Activated CD4-positive, alpha-beta T cell treated with anti-CD3 and anti-CD28 coated beads for 36 hours (primary cell): ENCODE results near the gene PPP6R2. TPM values are rescaled to one million over a fixed set of nuclear protein-coding genes. Genes with fewer than 3 reads are reported as not detected.
A peak's percentile ranks its signal among the peaks of the same experiment; 100 is the strongest.
"Not testable (repeated sequence)": the region's sequence is repeated elsewhere in the genome, so short reads cannot be mapped to it uniquely, and the experiment has no call there.

ENCODE experiments used
- ATAC-seq: fragments of 200-7000 bp; cut with Tn5 transposase; one replicate; pipeline ENCODE4 v1.10.0; 2021; ENCODE audit warnings: mild to moderate bottlenecking, moderate library complexity
- CTCF ChIA-PET: fragments of 350-600 bp; sonication (Branson Sonifier 250); formaldehyde crosslinking; loops from one replicate; lab custom pipeline; 2021; ENCODE audit warnings: antibody characterized with exemption; lab: Charles Lee
- POLR2A ChIA-PET: fragments of 350-600 bp; sonication (Branson Sonifier 250); formaldehyde crosslinking; loops from one replicate; lab custom pipeline; 2021; ENCODE audit warnings: antibody characterized with exemption, inconsistent platforms; lab: Charles Lee
- DNase-seq: peaks from one replicate; pipeline ENCODE4 v3.0.0-alpha.2; 2020
- H3K27ac Mint-ChIP-seq: one replicate; pipeline ENCODE4 v1.8.0; 2021; ENCODE audit warnings: mixed read lengths
- H3K27me3 Mint-ChIP-seq: one replicate; pipeline ENCODE4 v1.8.0; 2021; ENCODE audit warnings: mixed read lengths
- H3K36me3 Mint-ChIP-seq: one replicate; pipeline ENCODE4 v1.8.0; 2021; ENCODE audit warnings: low read depth, mixed read lengths
- H3K4me1 Mint-ChIP-seq: one replicate; pipeline ENCODE4 v1.8.0; 2021; ENCODE audit warnings: mixed read lengths
- H3K4me3 Mint-ChIP-seq: one replicate; pipeline ENCODE4 v1.8.0; 2021; ENCODE audit warnings: mild to moderate bottlenecking, moderate library complexity, mixed read lengths
- H3K9me3 Mint-ChIP-seq: one replicate; pipeline ENCODE4 v1.8.0; 2021; ENCODE audit warnings: low read depth, mixed read lengths
- intact Hi-C, 2 experiments: fragments of 100-400 bp; cut with DNase I in 1 of 2; cut with micrococcal nuclease in 1 of 2; formaldehyde crosslinking; loops; one replicate each; pipeline versions ENCODE4 v1.14.2 to v1.15.1; 2022 to 2024; cut with DNase I, micrococcal nuclease
- total RNA-seq, 2 experiments: library from RNA; stranded (reverse); gene quantifications; one replicate each; pipeline ENCODE4 v1.2.3, GENCODE V29; 2021

The PPP6R2 gene
- total RNA-seq, 2 experiments from 2014 or later, result 37.3 to 39.5 TPM

- Mint-ChIP-seq H3K4me3 (no peak overlapping the region), H3K27me3 (no peaks in the 10 kb centered on the region), H3K9me3 (peaks cover 2% of the 10 kb centered on the region), H3K36me3 (peaks cover 23% of the 10 kb centered on the region), H3K27ac (no peak overlapping the region), H3K4me1 (peaks cover 19% of the 10 kb centered on the region)
- DNase-seq, result no peak
- intact Hi-C loops, result no loop called here
- ChIA-PET CTCF (interaction anchor here (1.0 to 1.1 kb wide), 2 partner anchors 9 to 15 kb away, joined by 3 read pairs; no protein-coding TSS in a partner anchor), POLR2A (interaction anchor here (1.3 kb wide), 1 partner anchor 21 kb away, joined by 5 read pairs; no protein-coding TSS in a partner anchor)
- ATAC-seq, result no peak
Measured at GRCh38 chr22:50357222-50357621, 14.1 kb downstream of the PPP6R2 start.

DNA sequence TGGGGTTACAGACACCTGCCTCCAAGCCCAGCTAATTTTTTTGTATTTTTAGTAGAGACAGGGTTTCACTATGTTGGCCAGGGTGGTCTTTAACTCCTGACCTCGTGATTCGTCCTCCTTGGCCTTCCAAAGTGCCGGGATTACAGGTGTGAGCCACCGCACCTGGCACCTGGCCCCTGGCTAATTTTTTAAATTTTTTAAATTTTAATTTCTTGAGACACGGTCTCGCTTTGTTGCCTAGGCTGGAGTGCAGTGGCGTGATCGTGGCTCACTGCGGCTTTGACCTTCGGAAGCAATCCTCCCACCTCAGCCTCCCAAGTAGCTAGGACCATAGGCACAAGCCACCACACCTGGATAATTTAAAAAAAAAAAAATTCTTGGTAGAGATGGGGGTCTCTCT, 14.6 kb downstream of the PPP6R2 start:
- Mint-ChIP-seq H3K4me1 (peaks cover 21% of the 10 kb centered on the region), H3K27me3 (no peaks in the 10 kb centered on the region), H3K36me3 (peaks cover 23% of the 10 kb centered on the region), H3K27ac (no peak overlapping the region), H3K9me3 (peaks cover 2% of the 10 kb centered on the region), H3K4me3 (no peak overlapping the region)
- no peak for DNase-seq
- intact Hi-C loops, result no loop called here
- ATAC-seq, result no peak
- POLR2A ChIA-PET, result interaction anchor here (1.3 kb wide), 1 partner anchor 20 kb away, joined by 5 read pairs; no protein-coding TSS in a partner anchor
- CTCF ChIA-PET, result interaction anchor here (1.0 to 1.1 kb wide), 2 partner anchors 8 to 16 kb away, joined by 3 read pairs; no protein-coding TSS in a partner anchor

- H3K4me1 Mint-ChIP-seq, result peaks cover 25% of the 10 kb centered on the region
- ATAC-seq, result no peak
- H3K4me3 Mint-ChIP-seq, result no peak overlapping the region
- ChIA-PET POLR2A (interaction anchor here (0.7 kb wide), 1 partner anchor 165 kb away, joined by 3 read pairs; no protein-coding TSS in a partner anchor), CTCF (interaction anchor here (0.6 to 1.2 kb wide), 3 partner anchors 23 to 39 kb away, joined by 3 to 4 read pairs (median 4); partner anchors contain the start of gene DENND6B)
- peaks cover 2% of the 10 kb centered on the region for H3K9me3 Mint-ChIP-seq
- no peak for DNase-seq
- peaks cover 25% of the 10 kb centered on the region for H3K36me3 Mint-ChIP-seq
- H3K27ac Mint-ChIP-seq, result no peak overlapping the region
- no peaks in the 10 kb centered on the region for H3K27me3 Mint-ChIP-seq
- intact Hi-C loops, result no loop called here
Measured at GRCh38 chr22:50360578-50360977, 17.5 kb downstream of the PPP6R2 start.

GRCh38 chr22:50361222-50361621, 18.1 kb downstream of the PPP6R2 start:
- CTCF ChIA-PET, result interaction anchor here (1.0 to 1.2 kb wide), 2 partner anchors 23 to 38 kb away, joined by 4 read pairs; no protein-coding TSS in a partner anchor
- ATAC-seq, result peak; percentile 68
- intact Hi-C loops, result no loop called here
- Mint-ChIP-seq H3K4me1 (peaks cover 25% of the 10 kb centered on the region), H3K36me3 (peaks cover 26% of the 10 kb centered on the region), H3K9me3 (peaks cover 2% of the 10 kb centered on the region), H3K27ac (peak overlapping the region; percentile 79), H3K4me3 (no peak overlapping the region), H3K27me3 (no peaks in the 10 kb centered on the region)
- no peak for DNase-seq
- POLR2A ChIA-PET, result no interaction called here

DNA sequence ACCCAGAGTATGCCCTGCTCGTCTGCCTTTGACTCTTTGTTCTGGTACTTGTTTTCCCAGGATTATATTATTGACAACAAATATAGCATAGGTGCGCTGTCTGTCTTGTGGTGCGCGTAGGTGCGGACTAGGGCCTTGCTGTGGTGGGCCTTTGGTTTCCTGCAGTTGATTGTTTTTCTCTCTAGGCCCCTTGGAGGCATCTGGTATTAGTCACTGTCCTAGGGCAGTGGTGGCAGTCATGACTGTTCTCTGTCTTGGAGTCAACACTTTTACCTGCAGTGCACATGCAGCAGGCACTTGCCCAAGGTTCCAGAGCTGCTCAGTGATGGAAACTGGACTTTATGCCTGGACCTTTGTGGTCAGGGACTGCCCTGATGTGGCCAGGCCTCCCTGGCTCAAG, 18.6 kb downstream of the PPP6R2 start:
- CTCF ChIA-PET, result interaction anchor here (0.7 to 1.2 kb wide), 2 partner anchors 22 to 34 kb away, joined by 3 to 4 read pairs; no protein-coding TSS in a partner anchor
- Mint-ChIP-seq H3K36me3 (peaks cover 26% of the 10 kb centered on the region), H3K27ac (peak overlapping the region; percentile 79), H3K27me3 (no peaks in the 10 kb centered on the region), H3K9me3 (peaks cover 2% of the 10 kb centered on the region), H3K4me3 (no peak overlapping the region), H3K4me1 (peaks cover 27% of the 10 kb centered on the region)
- ATAC-seq (peak; percentile 79), DNase-seq (no peak)
- POLR2A ChIA-PET, result interaction anchor here (0.5 kb wide), 1 partner anchor 296 kb away, joined by 3 read pairs; no protein-coding TSS in a partner anchor
- intact Hi-C loops, result no loop called here

GRCh38 chr22:50363166-50363802, 20.2 kb downstream of the PPP6R2 start:
- intact Hi-C loops, result no loop called here
- ChIA-PET CTCF (interaction anchor here (0.9 kb wide), 1 partner anchor 9 kb away, joined by 3 read pairs; no protein-coding TSS in a partner anchor), POLR2A (no interaction called here)
- H3K27me3 Mint-ChIP-seq, result no peaks in the 10 kb centered on the region
- H3K9me3 Mint-ChIP-seq, result peaks cover 2% of the 10 kb centered on the region
- peaks cover 25% of the 10 kb centered on the region for H3K36me3 Mint-ChIP-seq
- ATAC-seq (no peak), DNase-seq (no peak)
- no peak overlapping the region for H3K4me3 Mint-ChIP-seq
- H3K4me1 Mint-ChIP-seq, result peaks cover 24% of the 10 kb centered on the region
- H3K27ac Mint-ChIP-seq, result peak overlapping the region; percentile 21

DNA sequence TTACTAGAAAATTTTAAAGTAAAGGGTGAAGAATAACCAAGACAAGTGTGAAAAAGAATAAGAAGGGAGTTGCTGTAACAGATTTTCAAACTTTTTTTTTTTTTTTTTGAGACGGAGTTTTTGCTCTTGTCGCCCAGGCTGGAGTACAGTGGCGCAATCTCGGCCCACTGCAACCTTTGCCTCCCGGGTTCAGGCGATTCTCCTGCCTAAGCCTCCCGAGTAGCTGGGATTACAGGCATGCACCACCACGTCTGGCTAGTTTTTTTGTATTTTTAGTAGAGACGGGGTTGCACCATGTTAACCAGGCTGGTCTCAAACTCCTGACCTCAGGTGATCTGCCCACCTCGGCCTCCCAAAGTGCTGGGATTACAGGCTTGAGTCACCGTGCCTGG, 20.7 kb downstream of the PPP6R2 start:
- H3K27me3 Mint-ChIP-seq, DNase-seq, H3K27ac Mint-ChIP-seq, H3K9me3 Mint-ChIP-seq, ATAC-seq, H3K4me3 Mint-ChIP-seq, POLR2A ChIA-PET, intact Hi-C loops: not testable (repeated sequence)
- CTCF ChIA-PET, result interaction anchor here (0.6 to 0.9 kb wide), 2 partner anchors 8 to 11 kb away, joined by 3 read pairs; no protein-coding TSS in a partner anchor
- Mint-ChIP-seq H3K36me3 (peaks cover 28% of the 10 kb centered on the region), H3K4me1 (peaks cover 24% of the 10 kb centered on the region)

- POLR2A ChIA-PET, result no interaction called here
- H3K9me3 Mint-ChIP-seq, result no peaks in the 10 kb centered on the region
- no peak overlapping the region for H3K27ac Mint-ChIP-seq
- no peaks in the 10 kb centered on the region for H3K27me3 Mint-ChIP-seq
- ATAC-seq (no peak), DNase-seq (no peak)
- CTCF ChIA-PET, result interaction anchor here (0.5 kb wide), 1 partner anchor 9 kb away, joined by 3 read pairs; no protein-coding TSS in a partner anchor
- peaks cover 21% of the 10 kb centered on the region for H3K36me3 Mint-ChIP-seq
- intact Hi-C loops, result no loop called here
- no peak overlapping the region for H3K4me3 Mint-ChIP-seq
- peaks cover 8% of the 10 kb centered on the region for H3K4me1 Mint-ChIP-seq
Measured at GRCh38 chr22:50367778-50368500, 24.8 kb downstream of the PPP6R2 start.

GRCh38 chr22:50371101-50371648, 28.0 kb downstream of the PPP6R2 start:
- intact Hi-C loops, result no loop called here
- no peaks in the 10 kb centered on the region for H3K9me3 Mint-ChIP-seq

DNA sequence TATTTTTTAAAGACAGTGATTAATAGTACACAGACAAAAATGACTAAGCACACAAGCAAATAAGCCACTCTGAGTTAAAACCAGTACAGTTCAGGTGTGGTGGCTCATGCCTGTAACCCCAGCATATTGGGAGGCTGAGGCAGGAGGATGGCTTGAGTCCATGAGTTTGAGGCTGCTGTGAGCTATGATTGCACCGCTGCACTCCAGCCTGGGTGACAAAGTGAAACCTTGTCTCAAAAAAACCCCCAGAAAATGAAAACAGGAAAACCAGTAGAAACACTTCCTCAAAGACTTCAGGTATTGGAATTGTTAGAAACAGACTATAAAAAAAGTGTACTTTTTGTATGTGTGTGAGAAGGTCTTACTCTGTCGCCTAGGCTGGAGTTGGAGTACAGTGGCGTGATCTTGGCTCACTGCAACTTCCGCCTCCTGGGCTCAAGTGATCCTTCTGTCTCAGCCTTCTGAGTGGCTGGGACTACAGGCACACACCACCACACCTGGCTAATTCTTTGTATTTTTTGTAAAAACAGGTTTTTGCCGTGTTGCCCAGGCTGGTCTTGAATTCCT, 33.0 kb downstream of the PPP6R2 start:
- H3K4me1 Mint-ChIP-seq, result peaks cover 10% of the 10 kb centered on the region
- intact Hi-C loops, result no loop called here
- peak; percentile 51 for ATAC-seq
- H3K27me3 Mint-ChIP-seq, result no peaks in the 10 kb centered on the region
- CTCF ChIA-PET, result interaction anchor here (1.9 kb wide), 1 partner anchor 8 kb away, joined by 5 read pairs; no protein-coding TSS in a partner anchor
- peak; percentile 20 for DNase-seq
- POLR2A ChIA-PET, result no interaction called here
- peaks cover 39% of the 10 kb centered on the region for H3K36me3 Mint-ChIP-seq
- H3K27ac Mint-ChIP-seq, result peak overlapping the region; percentile 51
- no peak overlapping the region for H3K4me3 Mint-ChIP-seq
- H3K9me3 Mint-ChIP-seq, result no peaks in the 10 kb centered on the region

More at GRCh38 chr22:50371101-50371648, 28.0 kb downstream of the PPP6R2 start:
- DNase-seq (no peak), ATAC-seq (no peak)
- POLR2A ChIA-PET, result no interaction called here
- H3K27me3 Mint-ChIP-seq, result no peaks in the 10 kb centered on the region
- CTCF ChIA-PET, result interaction anchor here (1.0 kb wide), 1 partner anchor 8 kb away, joined by 3 read pairs; no protein-coding TSS in a partner anchor
- H3K36me3 Mint-ChIP-seq, result peaks cover 33% of the 10 kb centered on the region
- no peak overlapping the region for H3K27ac Mint-ChIP-seq
- no peak overlapping the region for H3K4me3 Mint-ChIP-seq
- peaks cover 11% of the 10 kb centered on the region for H3K4me1 Mint-ChIP-seq
